DND-41 (cell line): ENCODE data around the gene PIPOX.

Experiments used
- EZH2 ChIP-seq: IDR thresholded peaks from 3 replicates; pipeline ENCODE4 v1.6.1; 2012; ENCODE audit warnings: borderline replicate concordance, low read depth, mild to moderate bottlenecking, moderate library complexity, low read length, inconsistent platforms; ENCODE audit not compliant: severe bottlenecking
- TF ChIP-seq, protein P1 (sequence below): IDR thresholded peaks from 2 replicates; pipeline ENCODE4 v1.5.1; 2012; ENCODE audit warnings: borderline replicate concordance, low read length, moderate library complexity, mild to moderate bottlenecking; ENCODE audit not compliant: poor library complexity, severe bottlenecking; ENCODE audit errors: extremely low read depth

DNA sequence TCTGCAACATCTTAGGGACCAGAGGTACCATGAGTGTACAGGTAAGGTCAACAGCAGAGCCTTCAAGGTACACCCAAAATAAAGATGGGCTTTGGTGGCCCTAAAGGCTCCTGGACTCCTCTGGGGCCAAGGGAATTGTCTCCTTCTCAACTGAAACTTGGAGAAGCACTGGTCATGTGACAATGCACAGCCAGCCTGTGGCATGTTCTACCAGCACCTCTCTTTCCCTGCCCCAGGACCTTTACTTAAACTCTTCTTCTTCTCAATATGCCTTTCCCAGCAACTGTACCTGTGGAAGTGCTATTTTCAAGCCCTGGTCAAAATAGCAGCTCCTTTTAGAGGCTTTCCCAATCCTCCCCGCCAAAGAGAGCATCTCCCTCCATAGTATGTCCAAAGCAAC, 28.4 kb downstream of the PIPOX start:
- TF ChIP-seq, protein P1, sequence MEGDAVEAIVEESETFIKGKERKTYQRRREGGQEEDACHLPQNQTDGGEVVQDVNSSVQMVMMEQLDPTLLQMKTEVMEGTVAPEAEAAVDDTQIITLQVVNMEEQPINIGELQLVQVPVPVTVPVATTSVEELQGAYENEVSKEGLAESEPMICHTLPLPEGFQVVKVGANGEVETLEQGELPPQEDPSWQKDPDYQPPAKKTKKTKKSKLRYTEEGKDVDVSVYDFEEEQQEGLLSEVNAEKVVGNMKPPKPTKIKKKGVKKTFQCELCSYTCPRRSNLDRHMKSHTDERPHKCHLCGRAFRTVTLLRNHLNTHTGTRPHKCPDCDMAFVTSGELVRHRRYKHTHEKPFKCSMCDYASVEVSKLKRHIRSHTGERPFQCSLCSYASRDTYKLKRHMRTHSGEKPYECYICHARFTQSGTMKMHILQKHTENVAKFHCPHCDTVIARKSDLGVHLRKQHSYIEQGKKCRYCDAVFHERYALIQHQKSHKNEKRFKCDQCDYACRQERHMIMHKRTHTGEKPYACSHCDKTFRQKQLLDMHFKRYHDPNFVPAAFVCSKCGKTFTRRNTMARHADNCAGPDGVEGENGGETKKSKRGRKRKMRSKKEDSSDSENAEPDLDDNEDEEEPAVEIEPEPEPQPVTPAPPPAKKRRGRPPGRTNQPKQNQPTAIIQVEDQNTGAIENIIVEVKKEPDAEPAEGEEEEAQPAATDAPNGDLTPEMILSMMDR = no peak
- no peak for TF ChIP-seq EZH2
